Left renal cortex interstitium (tissue), 4 donors: ENCODE results near the gene STXBP5L. TPM values are rescaled to one million over a fixed set of nuclear protein-coding genes. Genes with fewer than 3 reads are reported as not detected.
"Not testable (repeated sequence)": the region's sequence is repeated elsewhere in the genome, so short reads cannot be mapped to it uniquely, and the experiment has no call there.

Source experiments
- DNase-seq, 4 donors: peaks; one replicate each; pipeline ENCODE4 v3.0.0-alpha.2; 2013; ENCODE audit warnings: low read depth in 4 of 4, low spot score in 2 of 4, missing footprints in 1 of 4
- polyA plus RNA-seq, 4 donors: library from polyadenylated mRNA; unstranded; fragments of 120-200 nt; gene quantifications; one replicate each; pipeline ENCODE4 v1.2.1, GENCODE V29; 2013; ENCODE audit not compliant: insufficient read length in 4 of 4

Gene STXBP5L
- polyA plus RNA-seq, 4 donors, result 0.17 to 0.22 (median 0.21) TPM

DNA sequence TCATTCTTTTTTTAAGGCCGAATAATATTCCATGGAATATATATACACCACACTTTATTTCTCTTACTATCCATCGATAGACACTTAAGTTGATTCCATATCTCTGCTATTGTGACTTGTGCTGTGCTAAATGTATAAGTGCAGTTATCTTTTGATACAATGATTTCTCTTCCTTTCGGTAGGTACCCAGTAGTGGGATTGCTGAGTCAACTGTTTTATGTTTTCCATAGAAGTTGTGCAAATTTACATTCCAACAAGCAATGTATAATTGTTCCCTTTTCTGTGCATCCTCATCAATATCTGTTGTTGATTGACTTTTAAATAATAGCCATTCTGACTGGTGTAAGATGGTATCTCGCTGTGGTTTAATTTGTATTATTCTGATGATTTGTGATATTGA is 81.0 kb downstream of the STXBP5L start:
- DNase-seq, result no peak

DNA sequence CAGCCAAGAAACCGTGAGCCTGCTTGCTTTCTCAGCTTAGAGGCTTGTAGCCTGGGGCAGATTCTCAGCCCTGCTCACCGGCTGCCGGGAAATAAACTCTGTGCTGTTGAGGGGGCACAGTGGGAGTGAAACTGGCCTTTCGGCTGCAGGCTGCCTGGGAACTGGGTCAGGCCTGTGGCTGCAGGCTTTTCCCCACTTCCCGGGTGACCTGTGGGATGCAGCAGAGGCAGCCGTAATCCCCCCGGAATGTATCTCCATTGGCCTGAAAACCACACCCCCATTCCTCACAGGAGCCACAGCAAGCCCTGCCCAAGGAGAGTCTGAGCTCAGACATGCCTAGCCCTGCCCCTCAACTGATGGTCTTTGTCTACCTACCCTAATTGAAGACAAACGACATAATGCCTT is 110.9 kb downstream of the STXBP5L start:
- DNase-seq, result no peak

DNA sequence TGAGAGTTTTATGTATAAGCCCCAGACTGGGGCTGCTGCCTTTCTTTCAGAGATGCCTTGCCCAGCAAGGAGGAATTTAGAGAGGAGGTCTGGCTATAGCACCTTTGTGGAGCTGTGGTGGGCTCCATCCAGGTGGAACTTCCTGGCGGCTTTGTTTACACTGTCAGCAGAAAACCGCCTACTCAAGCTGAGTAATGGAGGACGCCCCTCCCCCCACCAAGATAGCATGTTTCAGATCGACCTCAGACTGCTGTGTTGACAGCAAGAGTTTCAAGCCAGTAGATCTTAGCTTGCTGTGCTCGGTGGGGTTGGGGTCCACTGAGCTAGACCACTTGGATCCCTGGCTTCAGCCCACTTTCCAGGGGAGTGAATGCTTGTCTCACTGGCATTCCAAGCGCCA is 155.6 kb downstream of the STXBP5L start:
- no peak for DNase-seq

DNA sequence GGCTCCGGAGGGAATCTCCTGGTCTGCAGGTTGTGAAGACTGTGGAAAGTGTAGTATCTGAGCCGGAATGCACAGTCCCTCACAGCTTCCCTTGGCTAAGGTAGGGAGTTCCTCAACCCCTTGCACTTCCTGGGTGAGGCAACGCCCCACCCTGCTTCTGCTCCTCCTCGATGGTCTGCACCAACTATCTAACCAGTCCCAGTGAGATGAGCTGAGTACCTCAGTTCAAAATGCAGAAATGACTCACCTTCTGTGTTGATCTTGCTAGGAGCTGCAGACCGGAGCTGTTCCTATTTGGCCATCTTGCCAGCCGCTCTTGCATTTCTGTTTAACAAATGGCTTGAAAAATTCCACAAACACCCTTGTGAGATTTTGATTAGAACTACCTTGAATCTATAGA is 156.1 kb downstream of the STXBP5L start:
- DNase-seq, result no peak

DNA sequence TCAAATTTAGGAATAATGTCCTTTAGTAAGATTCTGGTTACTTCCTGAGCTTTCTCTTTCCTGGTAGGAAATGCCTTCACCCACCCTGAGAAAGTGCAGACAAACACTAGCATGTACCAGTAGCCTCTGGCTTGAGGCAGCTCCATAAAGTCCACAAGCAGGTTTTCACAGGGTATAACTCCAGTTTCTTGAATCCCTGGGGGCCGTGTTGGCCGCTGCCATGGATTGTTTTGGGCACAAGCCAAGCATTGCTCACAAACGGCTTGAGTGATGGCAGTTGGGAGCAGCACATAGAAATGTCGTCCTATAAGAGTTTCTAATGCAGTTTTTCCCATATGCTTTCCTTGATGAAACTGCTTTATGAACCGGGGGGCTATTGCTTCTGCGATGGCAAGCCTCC is 164.1 kb downstream of the STXBP5L start:
- peak in 2 of 4 donors; percentile 10 to 13 for DNase-seq

DNA sequence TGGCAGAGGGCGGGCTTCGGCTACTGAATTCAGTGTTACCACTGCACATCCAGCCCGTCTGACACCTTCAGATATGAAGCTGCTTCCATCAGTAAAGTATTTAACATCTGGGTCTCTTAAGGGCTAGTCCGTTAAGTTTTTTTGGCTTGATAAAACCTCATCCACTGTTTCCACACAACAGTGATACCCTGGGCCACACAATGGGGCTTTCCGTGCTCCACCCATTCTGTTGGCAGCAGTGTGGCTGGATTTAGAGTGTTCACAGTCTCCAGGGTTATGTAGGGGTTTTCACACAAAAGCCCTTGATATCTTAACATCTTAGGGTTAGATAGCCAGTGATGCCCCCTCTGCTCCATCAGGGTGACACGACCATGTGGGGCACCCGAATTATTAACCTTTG is 165.0 kb downstream of the STXBP5L start:
- DNase-seq, result no peak

DNA sequence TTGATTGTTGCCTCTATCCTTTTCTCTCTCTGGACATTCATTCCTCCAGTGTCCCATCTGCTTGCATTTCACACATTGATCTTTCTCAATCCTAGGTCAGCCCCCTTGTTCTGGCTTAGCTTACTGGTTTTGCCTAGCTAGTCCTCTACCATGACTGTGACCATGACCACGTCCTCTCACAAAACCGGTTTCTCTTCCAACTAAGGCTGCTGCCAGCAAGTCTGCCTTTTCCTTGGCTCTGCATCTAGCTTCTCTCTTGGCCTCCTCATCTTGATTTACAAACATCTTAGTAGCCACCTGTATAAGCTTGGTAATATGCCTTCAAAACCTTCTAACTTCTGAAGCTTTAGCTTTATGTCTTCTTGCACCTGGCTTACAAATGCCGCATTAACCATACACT is 167.2 kb downstream of the STXBP5L start:
- no peak for DNase-seq

DNA sequence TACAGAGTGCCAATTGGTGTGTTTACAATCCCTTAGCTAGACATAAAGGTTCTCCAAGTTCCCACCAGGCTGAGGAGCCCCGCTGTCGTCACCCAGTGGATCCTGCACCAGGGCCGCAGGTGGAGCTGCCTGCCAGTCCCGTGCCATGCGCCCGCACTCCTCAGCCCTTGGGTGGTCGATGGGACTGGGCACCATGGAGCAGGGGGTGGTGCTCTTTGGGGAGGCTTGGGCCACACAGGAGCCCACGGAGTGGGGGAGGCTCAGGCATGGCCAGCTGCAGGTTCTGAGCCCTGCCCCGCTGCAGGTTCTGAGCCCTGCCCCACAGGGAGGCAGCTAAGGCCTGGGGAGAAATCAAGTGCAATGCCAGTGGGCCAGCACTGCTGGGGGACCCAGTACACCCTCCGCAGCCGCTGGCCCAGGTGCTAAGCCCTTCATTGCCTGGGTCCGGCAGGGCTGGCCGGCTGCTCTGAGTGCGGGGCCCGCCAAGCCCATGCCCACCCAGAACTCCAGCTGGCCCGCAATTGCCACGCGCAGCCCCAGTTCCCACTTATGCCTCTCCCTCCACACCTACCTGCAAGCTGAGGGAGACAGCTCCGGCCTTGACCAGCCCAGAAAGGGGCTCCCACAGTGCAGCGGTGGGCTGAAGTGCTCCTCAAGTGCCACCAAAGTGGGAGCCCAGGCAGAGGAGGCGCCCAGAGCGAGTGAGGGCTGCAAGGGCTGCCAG is 170.5 kb downstream of the STXBP5L start:
- DNase-seq, result not testable (repeated sequence)

DNA sequence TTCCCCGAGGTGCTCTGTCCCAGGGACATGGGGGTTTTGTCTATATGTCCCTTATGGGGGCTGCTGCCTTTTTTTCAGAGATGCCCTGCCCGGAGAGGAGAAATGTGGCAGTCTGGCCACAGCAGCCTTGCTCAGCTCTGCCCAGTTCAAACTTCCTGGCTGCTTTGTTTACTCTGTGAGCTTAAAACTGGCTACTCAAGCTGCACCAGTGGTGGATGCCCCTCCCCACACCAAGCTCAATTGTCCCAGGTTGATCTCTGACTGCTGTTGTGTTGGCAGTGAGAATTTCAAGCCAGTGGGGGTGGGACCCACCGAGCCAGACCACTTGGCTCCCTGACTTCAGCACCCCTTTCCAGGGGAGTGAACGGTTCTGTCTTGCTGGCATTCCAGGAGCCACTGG is 188.9 kb downstream of the STXBP5L start:
- DNase-seq, result no peak

DNA sequence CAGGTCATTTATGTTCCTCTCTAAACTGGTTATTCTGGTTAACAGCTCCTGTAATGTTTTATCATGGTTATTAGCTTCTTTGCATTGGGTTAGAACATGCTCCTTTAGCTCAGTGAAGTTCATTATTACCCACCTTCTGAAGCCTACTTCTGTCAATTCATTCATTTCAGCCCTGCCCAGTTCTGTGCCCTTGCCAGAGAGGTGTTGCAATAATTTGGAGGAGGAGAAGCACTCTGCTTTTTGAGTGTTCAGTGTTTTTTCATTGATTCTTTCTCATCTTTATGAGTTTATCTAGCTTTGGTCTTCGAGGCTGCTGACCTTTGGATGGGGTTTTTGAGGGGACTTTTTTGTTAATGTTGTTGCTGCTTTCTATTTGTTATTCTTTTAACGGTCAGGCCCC is 203.1 kb downstream of the STXBP5L start:
- DNase-seq, result not testable (repeated sequence)

DNA sequence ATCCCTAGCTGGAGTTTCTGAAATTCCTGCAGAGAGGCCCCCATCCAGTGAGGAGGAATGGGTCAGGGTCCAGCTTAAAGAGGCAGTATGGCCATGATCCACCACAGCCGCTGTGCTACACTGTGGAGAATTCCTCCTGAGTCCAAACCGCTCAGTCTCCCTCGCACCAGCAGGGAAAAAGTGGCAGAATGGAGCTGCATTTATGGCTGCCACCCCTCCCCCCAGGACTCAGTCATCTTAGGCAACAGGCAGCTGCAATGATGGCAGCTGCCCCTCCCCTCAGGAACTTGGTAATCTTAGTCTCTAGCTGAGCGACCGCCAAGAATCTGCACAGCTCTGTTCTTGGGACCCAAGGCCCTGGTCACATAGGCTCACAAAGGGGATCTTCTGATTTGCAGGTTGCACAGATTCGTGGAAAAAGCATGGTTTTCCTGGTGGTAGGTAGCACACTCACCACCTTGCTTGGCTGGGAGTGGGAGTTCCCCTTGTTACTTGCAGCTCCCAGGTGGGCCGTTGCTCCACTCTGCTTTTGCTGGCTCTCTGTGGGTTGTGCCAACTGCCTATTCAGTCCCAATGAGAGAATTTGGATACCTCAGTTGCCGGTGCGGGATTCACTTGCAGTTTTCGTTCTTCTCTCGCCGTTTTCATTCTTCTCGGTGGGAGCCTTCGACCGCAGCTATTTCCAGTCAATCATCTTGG is 204.1 kb downstream of the STXBP5L start:
- no peak for DNase-seq

DNA sequence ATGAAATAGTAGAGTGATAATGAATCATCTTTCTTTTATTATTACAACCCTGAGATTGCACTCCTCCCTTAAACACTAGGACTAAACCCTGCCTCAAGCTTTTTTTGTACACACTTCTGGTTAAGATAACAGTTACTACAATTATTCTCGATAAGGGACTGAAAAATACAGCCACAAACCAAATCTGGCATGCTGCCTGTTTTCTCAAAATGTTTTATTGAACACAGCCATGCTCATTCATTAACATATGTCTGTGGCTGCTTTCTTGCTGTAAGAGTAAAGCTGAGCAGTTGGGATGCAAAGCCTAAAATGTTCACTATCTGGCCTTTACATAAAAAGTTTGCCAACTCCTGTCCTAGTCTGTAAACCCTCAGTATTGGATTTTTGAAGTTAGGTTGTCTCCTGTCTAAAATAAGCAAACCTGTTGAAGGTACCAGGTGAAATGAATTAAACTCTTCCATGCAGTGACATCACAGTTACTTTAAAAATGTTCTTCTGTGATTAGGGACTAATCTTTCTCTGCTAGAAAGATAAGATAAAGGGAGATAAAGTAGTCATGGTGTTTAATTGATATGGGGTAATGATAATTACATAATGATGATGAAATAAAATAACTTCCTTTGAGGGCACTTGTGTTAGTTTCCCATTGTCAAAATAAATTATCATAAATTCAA is 218.2 kb downstream of the STXBP5L start:
- DNase-seq, result peak in 1 of 4 donors; percentile 2

DNA sequence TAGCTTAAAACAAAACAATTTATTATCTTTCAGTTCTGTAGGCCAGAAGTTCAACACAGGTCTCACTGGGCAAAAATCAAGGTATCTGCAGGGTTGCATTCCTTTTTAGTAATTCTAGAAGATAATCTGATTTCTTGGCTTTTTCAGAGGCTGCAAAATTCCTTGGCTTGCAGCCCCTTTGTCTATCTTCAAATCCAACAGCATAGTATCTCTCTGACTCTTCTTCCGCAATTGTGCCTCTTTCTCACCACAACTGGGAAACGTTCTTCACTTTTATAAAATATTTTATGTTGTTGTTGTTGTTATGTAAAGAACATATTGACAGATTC is 218.7 kb downstream of the STXBP5L start:
- DNase-seq, result no peak

DNA sequence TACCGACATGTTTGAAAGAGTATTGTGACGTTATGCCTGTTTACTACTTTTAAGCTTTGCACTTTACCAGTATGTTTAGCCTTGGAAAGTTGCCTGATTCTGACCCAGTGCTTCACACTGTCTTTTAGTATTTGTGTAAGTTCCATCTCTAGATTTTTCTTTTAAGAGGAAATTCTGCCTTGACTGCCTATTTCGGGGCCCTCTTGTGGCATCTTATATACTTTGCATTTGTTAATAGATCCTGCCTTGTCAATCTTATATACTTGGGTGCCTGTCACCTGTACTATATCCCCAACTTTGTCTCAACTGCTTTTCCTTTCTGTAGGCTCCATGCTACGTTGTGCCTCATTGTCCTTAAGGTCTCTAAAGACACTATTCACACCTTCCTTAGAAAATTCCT is 244.6 kb downstream of the STXBP5L start:
- DNase-seq, result no peak

DNA sequence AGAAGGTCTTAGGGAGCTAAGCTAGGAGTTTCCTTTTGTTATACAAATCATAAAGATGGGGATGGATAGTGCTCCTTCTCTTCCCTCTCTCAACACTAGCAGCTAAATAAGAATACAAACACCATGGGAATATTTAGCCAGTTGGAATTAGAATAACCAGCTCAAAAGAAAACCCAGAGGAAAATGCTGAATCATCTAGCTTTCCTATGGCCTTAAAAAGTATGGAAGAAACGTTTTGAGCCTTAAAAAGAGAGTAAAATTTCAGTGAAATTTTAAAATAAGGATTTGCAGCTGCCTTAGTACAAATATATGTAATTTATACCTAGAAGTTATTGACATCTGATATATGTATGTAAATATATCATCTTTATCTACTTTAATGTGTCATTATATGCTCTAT is 245.8 kb downstream of the STXBP5L start:
- DNase-seq, result no peak

DNA sequence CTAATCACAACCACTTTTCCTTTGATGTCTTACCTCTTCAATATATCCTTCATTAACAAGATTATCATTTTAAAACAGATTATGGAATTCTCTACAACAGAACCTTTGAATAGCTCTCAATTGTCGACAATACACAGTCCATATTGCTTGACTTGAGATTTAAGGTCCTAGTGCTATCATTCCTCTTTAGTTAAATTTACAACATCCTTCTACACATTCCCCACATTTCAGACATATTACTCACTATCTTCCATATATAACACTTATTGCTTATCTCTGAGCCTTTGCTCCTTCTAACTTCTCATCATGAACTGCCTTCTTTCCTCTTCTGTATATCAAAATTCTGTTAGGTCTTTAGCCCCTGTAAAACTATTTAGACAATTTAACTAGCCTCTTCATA is 247.0 kb downstream of the STXBP5L start:
- no peak for DNase-seq

DNA sequence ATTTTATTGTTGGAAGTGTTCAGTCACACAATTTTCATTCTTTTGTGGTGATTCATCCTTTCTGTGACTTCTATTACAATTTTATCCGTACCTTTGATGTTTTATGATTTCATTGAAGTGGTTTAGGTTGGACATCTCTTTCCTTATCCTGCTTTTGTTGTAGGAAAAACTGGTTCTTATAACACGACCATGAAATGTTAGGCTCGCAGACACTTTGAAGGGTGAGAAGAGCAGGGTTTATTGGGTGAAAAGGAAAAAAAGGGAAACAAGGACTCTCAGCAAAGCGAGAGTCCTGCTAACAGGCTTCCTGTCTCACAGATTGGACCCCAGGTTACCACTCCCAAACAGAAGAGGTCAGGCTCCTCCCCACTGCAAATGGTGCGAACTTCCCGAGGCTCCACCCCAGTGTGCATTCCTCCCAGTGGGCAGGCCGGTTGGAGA is 257.4 kb downstream of the STXBP5L start:
- no peak for DNase-seq

DNA sequence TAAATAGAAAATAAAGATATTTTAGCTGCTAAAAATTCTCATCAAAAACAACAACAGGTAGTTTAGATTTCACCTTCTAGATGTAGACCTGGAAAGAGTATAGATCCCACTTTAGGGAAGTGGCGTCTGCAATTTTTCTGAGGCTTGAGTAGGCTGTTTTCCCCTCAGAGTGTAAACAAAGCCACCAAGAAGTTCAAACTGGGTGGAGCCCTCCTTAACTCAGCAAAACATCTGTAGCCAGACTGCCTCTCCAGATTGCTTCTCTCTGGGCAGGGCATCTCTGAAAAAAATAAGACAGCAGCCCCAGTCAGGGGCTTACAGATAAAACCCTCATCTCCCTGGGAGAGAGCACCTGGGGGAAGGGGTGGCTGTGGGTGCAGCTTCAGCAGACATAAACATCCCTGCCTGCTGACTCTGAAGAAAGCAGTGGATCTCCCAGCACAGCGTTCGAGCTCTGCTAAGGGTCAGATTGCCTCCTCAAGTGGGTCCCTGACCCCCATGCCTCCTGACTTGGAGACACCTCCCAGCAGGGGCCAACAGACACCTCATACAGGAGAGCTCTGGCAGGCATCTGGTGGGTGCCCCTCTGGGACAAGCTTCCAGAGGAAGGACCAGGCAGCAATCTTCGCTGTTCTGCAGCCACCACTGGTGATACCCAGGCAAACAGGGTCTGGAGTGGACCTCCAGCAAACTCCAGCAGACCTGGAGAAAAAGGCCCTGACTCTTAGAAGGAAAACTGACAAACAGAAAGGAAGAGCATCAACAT is 259.6 kb downstream of the STXBP5L start:
- no peak for DNase-seq

DNA sequence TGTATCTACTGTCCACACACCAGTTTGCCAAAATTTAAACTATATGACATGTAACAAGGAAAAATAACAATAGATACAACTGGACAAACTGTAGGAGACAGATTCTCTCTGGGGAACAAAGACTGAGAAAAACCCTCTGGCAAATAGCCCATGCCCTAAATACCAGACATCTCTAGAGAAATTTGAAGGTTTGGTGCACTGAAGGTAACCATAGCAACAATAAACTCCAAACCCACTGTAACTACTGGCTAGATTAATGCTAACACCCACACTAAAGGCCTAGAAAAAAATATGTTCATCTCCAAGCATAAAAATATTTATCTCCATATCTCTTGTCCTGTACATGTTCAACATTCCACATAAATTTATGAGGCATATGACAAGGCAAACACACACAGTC is 267.1 kb downstream of the STXBP5L start:
- DNase-seq, result no peak

DNA sequence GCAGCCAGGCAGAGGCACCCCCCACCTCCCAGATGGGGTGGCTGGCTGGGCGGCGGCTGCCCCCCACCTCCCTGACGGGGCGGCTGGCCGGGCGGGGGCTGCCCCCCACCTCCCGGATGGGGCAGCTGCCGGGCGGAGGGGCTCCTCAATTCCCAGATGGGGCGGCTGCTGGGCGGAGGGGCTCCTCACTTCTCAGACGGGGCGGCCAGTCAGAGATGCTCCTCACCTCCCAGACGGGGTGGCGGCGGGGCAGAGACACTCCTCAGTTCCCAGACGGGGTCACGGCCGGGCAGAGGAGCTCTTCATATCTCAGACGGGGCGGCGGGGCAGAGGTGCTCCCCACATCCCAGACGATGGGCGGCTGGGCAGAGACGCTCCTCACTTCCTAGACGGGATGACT is 282.6 kb downstream of the STXBP5L start:
- not testable (repeated sequence) for DNase-seq

DNA sequence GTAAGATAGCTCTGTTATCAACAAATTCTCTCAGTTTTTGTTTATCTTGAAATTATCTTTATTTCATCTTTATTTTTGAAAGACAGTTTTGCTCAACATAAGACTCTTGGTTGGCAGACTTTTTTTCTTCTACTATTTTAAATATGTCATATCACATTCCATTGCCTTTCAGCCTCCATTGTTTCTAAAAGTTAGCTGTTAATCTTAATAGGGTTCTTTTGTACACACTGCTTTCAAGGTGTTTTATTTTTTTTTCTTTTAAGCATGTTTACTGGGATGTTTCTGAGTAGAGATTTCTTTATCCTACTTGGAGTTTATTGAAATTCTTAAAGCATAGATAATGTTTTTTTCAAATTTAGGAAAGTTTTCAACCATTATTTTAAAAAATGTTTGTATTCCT is 294.6 kb downstream of the STXBP5L start:
- DNase-seq, result no peak
